HepG2 (cell line): ENCODE data around the gene GSK3A. TPM values are rescaled to one million over a fixed set of nuclear protein-coding genes. Genes with fewer than 3 reads are reported as not detected.

Experiments used
- HNRNPL ChIP-seq: fragments of 200-400 bp; formaldehyde crosslinking; IDR thresholded peaks from 2 replicates; pipeline ENCODE4 v1.6.1; 2017; ENCODE audit warnings: mild to moderate bottlenecking, low read depth, low read length
- KDM4B ChIP-seq: sonication (generic); formaldehyde crosslinking; IDR thresholded peaks from 2 replicates; pipeline ENCODE4 v1.4.0; 2020; ENCODE audit warnings: missing genetic modification reagents
- SALL2 ChIP-seq: sonication (generic); formaldehyde crosslinking; IDR thresholded peaks from 2 replicates; pipeline ENCODE4 v1.8.1; 2023; ENCODE audit warnings: mild to moderate bottlenecking, missing genetic modification reagents, inconsistent platforms
- SNRNP70 ChIP-seq: fragments of 200-400 bp; formaldehyde crosslinking; IDR thresholded peaks from 2 replicates; pipeline ENCODE4 v1.6.1; 2017; ENCODE audit warnings: mild to moderate bottlenecking, low read depth, low read length, moderate library complexity
- SP4 ChIP-seq: sonication (generic); formaldehyde crosslinking; IDR thresholded peaks from 2 replicates; pipeline ENCODE4 v1.8.1; 2023; ENCODE audit warnings: mild to moderate bottlenecking, missing genetic modification reagents
- ZKSCAN5 ChIP-seq: sonication (generic); formaldehyde crosslinking; IDR thresholded peaks from 2 replicates; pipeline ENCODE4 v1.5.1; 2020; ENCODE audit warnings: mild to moderate bottlenecking, missing genetic modification reagents
- ZNF496 ChIP-seq: sonication (generic); formaldehyde crosslinking; IDR thresholded peaks from 2 replicates; pipeline ENCODE4 v1.8.1; 2023; ENCODE audit warnings: mild to moderate bottlenecking, moderate library complexity, missing genetic modification reagents; ENCODE audit not compliant: insufficient replicate concordance
- ZNF563 ChIP-seq: sonication (generic); formaldehyde crosslinking; IDR thresholded peaks from 2 replicates; pipeline ENCODE4 v1.8.0; 2022; ENCODE audit warnings: mild to moderate bottlenecking, moderate library complexity, missing genetic modification reagents
- ZNF761 ChIP-seq: sonication (generic); formaldehyde crosslinking; conservative IDR thresholded peaks from 2 replicates; pipeline ENCODE4 v1.4.0; 2020; ENCODE audit warnings: mild to moderate bottlenecking, missing genetic modification reagents
- ZNF816 ChIP-seq: sonication (generic); formaldehyde crosslinking; IDR thresholded peaks from 2 replicates; pipeline ENCODE4 v1.8.0; 2022; ENCODE audit warnings: missing genetic modification reagents, mild to moderate bottlenecking, borderline replicate concordance
- ZSCAN21 ChIP-seq: sonication (generic); formaldehyde crosslinking; IDR thresholded peaks from 2 replicates; pipeline ENCODE4 v1.8.0; 2022; ENCODE audit warnings: mild to moderate bottlenecking, missing genetic modification reagents, moderate library complexity, borderline replicate concordance
- polyA plus RNA-seq, 8 experiments: library from polyadenylated mRNA; depleted of rRNA in 3 of 8; stranded (reverse) in 7 of 8; unstranded in 1 of 8; fragments of >200 nt; fragmentation: Illumina TruSeq in 4 of 8; extraction: Trizol in 4 of 8; gene quantifications; 2 replicates each; pipeline versions ENCODE4 v1.2.1 to v1.2.3, GENCODE V29; 2011 to 2016; ENCODE audit warnings: low read depth in 4 of 8, missing spikeins in 1 of 8, mixed read lengths in 1 of 8; ENCODE audit not compliant: insufficient read depth in 1 of 8
- total RNA-seq, 5 experiments: library from RNA; depleted of rRNA; stranded (reverse); fragments of >200 nt; fragmentation: Illumina TruSeq; extraction: Trizol; gene quantifications; 2 replicates each; pipeline ENCODE4 v1.2.3, GENCODE V29; 2016; ENCODE audit warnings: low read depth in 1 of 5
- TF ChIP-seq, protein P1 (sequence below): sonication (generic); formaldehyde crosslinking; IDR thresholded peaks from 2 replicates; pipeline ENCODE4 v1.8.1; 2023; ENCODE audit warnings: mild to moderate bottlenecking, inconsistent platforms, moderate library complexity, missing genetic modification reagents, borderline replicate concordance
- TF ChIP-seq, protein P2 (sequence below): sonication (generic); formaldehyde crosslinking; IDR thresholded peaks from 2 replicates; pipeline ENCODE4 v1.4.0; 2020; ENCODE audit warnings: missing genetic modification reagents
- TF ChIP-seq, protein P3 (sequence below), 2 experiments: sonication (generic) in 1 of 2; formaldehyde crosslinking in 1 of 2; IDR thresholded peaks; 2 replicates each; pipeline versions ENCODE4 v1.4.0 to v1.6.1; 2016 to 2020; ENCODE audit warnings: borderline replicate concordance in 1 of 2, low read depth in 1 of 2, mild to moderate bottlenecking in 1 of 2, missing genetic modification reagents in 1 of 2

GSK3A gene
- total and polyA plus RNA-seq, 2 of the 13 experiments (the other 11 are each of a cell fraction or from before 2014, with no cell fraction given): 16.9 to 52.5 TPM

DNA sequence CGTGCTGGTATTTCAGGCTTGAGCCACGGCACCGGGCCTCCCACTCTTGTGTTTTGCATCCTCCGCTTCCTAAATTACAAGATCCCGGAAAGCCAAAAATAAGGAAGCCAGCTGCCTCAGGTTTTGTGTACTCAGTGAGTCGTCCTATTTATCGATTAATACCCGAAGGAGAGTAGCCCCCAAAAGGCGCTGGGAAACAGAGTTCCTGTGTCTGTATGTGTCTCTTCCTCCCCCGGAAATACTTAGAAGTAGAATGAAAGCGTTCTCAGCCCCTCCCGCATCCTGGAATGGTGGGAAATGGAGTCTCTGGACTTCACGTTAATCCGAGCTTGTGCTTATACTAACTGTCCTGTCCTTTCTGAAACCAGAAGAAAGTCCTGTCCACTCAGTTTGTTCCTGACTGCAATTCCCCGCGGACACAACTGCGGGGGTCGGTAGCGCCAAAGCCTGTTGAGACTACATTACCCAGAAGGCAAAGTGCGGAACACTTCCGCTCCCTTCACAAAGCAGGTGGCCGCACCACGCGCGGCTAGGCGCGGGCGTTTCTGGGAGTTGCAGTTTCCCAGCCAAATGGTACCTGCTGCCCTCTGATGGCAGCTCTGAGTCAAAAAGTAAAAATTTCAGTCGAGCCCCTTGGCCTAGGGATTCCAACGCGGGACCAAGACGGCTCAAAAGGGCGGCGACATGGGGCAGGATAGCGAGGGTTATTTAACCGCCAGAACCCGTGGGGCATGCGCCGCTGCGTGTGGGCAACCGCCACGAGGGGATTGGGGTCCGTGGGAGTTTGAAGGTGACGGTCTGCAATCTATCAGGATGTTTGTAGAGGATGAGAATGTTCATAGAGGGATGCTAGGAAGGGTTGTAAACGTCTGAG, 2.2 kb upstream of the GSK3A start (continued):
- TF ChIP-seq, protein P1, sequence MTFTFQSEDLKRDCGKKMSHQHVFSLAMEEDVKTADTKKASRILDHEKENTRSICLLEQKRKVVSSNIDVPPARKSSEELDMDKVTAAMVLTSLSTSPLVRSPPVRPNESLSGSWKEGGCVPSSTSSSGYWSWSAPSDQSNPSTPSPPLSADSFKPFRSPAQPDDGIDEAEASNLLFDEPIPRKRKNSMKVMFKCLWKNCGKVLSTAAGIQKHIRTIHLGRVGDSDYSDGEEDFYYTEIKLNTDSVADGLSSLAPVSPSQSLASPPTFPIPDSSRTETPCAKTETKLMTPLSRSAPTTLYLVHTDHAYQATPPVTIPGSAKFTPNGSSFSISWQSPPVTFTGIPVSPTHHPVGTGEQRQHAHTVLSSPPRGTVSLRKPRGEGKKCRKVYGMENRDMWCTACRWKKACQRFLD (CRISPR knock-in tag): no peak
- TF ChIP-seq ZNF496 (CRISPR knock-in tag) (no peak), ZNF816 (CRISPR knock-in tag) (no peak), KDM4B (no peak), ZNF761 (CRISPR knock-in tag) (no peak), SNRNP70 (no peak), SALL2 (CRISPR knock-in tag) (no peak; the same call in none of the 2 replicates), ZSCAN21 (CRISPR knock-in tag) (no peak), SP4 (CRISPR knock-in tag) (0 out of 2 replicates have a peak, but pooled peaks have one; percentile 61), ZNF563 (CRISPR knock-in tag) (no peak), HNRNPL (no peak), ZKSCAN5 (CRISPR knock-in tag) (no peak)
- TF ChIP-seq, protein P2, sequence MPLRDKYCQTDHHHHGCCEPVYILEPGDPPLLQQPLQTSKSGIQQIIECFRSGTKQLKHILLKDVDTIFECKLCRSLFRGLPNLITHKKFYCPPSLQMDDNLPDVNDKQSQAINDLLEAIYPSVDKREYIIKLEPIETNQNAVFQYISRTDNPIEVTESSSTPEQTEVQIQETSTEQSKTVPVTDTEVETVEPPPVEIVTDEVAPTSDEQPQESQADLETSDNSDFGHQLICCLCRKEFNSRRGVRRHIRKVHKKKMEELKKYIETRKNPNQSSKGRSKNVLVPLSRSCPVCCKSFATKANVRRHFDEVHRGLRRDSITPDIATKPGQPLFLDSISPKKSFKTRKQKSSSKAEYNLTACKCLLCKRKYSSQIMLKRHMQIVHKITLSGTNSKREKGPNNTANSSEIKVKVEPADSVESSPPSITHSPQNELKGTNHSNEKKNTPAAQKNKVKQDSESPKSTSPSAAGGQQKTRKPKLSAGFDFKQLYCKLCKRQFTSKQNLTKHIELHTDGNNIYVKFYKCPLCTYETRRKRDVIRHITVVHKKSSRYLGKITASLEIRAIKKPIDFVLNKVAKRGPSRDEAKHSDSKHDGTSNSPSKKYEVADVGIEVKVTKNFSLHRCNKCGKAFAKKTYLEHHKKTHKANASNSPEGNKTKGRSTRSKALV (CRISPR knock-in tag): 0 out of 2 replicates have a peak, but pooled peaks have one; percentile 33
- TF ChIP-seq, protein P3, sequence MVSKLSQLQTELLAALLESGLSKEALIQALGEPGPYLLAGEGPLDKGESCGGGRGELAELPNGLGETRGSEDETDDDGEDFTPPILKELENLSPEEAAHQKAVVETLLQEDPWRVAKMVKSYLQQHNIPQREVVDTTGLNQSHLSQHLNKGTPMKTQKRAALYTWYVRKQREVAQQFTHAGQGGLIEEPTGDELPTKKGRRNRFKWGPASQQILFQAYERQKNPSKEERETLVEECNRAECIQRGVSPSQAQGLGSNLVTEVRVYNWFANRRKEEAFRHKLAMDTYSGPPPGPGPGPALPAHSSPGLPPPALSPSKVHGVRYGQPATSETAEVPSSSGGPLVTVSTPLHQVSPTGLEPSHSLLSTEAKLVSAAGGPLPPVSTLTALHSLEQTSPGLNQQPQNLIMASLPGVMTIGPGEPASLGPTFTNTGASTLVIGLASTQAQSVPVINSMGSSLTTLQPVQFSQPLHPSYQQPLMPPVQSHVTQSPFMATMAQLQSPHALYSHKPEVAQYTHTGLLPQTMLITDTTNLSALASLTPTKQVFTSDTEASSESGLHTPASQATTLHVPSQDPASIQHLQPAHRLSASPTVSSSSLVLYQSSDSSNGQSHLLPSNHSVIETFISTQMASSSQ (IDR thresholded peaks at IDR 0.05; ENCODE audit: low read depth): no peak
- TF ChIP-seq, protein P3 (CRISPR knock-in tag; IDR thresholded peaks at IDR 0.05; ENCODE audit: borderline replicate concordance): peak; percentile 65; the same call in 1 of the 2 replicates
